ENCODE results near the gene MAN2B2.

DNA sequence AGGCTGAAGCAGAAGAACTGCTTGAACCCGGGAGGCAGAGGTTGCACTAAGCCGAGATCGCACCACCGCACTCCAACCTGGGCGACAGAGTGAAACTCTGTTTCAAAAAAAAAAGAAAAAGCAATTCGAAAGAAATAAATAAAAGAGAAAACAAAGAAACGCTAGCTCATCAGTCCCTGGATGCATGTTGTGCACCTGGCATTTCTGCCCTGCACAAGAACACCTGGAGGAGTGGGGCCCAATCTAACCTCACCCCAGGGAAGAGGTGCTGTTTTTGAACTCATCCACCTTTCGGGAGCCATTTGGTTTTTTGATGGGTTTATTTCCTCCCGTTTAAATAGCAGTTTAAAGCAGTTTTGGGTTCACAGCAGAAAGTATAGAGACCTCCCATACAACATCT, 59.8 kb downstream of the MAN2B2 start:
- TF ChIP-seq ZNF274 (IDR thresholded peaks at IDR 0.05; ENCODE audit: low read depth, low read length) (no peak), YY1 (IDR thresholded peaks at IDR 0.05; ENCODE audit: insufficient read depth, insufficient read length) (no peak), SUZ12 (IDR thresholded peaks at IDR 0.05; ENCODE audit: extremely low read depth, insufficient read depth, insufficient read length) (no peak)

Data from NT2/D1 (cell line).